Measurements from ENCODE around the gene TRIM22.

TRIM22 gene

DNA sequence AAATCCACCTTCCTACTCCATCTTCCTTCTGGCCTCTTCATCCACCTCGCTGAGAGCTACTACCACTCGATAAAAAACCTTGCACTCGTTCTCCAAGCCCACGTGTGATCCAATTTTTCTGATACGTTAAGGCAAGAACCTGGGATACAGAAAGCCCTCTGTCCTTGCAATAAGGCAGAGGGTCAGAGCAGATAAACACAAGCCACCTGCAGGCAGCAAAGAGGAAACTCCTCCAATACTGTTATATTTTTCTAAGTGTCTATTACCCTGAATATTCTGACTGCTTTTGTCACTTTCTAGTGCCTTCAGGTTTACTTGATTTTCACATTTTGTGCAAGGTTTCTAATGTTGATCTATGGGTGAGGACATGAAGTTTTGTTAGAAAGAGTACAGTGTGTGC is 31.3 kb upstream of the TRIM22 start:
- TF ChIP-seq, protein P1, sequence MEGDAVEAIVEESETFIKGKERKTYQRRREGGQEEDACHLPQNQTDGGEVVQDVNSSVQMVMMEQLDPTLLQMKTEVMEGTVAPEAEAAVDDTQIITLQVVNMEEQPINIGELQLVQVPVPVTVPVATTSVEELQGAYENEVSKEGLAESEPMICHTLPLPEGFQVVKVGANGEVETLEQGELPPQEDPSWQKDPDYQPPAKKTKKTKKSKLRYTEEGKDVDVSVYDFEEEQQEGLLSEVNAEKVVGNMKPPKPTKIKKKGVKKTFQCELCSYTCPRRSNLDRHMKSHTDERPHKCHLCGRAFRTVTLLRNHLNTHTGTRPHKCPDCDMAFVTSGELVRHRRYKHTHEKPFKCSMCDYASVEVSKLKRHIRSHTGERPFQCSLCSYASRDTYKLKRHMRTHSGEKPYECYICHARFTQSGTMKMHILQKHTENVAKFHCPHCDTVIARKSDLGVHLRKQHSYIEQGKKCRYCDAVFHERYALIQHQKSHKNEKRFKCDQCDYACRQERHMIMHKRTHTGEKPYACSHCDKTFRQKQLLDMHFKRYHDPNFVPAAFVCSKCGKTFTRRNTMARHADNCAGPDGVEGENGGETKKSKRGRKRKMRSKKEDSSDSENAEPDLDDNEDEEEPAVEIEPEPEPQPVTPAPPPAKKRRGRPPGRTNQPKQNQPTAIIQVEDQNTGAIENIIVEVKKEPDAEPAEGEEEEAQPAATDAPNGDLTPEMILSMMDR (IDR thresholded peaks at IDR 0.05): no peak
- intact Hi-C loops (cut with DNase I; ENCODE audit: low total_unique reads): no loop called here
- Histone ChIP-seq H3K27ac (no peak overlapping the region), H3K4me3 (no peak overlapping the region), H3K27me3 (no peaks in the 10 kb centered on the region), H3K36me3 (peaks cover 7 to 8% (median 8%) of the 10 kb centered on the region in 3 donors), H3K4me1 (no peaks in the 10 kb centered on the region), H3K9me3 (no peaks in the 10 kb centered on the region)
- DNase-seq: no peak

DNA sequence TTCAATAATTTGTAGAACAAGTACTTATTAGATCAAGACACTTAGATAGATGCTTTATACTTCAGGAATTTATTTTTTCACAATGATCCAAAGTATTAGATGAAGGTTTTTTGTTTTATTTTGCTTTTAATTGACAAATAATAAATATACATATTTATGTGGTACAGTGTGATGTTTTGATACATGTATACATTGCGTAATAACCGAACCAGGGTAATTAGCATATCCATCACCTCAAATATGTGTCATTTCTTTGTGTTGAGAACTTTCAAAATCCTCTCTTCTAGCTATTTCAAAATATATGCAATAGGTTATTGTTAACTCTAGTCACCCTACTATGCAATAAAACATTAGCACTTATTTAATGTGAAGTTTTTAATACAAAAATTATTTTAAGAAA is 26.1 kb upstream of the TRIM22 start:
- no peak for DNase-seq
- Histone ChIP-seq H3K36me3 (peaks cover 36 to 54% (median 39%) of the 10 kb centered on the region in 3 donors), H3K27me3 (no peaks in the 10 kb centered on the region), H3K4me3 (no peak overlapping the region), H3K4me1 (no peaks in the 10 kb centered on the region), H3K27ac (no peak overlapping the region), H3K9me3 (no peaks in the 10 kb centered on the region)
- intact Hi-C loops (cut with DNase I; ENCODE audit: low total_unique reads): no loop called here
- TF ChIP-seq, protein P1 (IDR thresholded peaks at IDR 0.05): no peak

DNA sequence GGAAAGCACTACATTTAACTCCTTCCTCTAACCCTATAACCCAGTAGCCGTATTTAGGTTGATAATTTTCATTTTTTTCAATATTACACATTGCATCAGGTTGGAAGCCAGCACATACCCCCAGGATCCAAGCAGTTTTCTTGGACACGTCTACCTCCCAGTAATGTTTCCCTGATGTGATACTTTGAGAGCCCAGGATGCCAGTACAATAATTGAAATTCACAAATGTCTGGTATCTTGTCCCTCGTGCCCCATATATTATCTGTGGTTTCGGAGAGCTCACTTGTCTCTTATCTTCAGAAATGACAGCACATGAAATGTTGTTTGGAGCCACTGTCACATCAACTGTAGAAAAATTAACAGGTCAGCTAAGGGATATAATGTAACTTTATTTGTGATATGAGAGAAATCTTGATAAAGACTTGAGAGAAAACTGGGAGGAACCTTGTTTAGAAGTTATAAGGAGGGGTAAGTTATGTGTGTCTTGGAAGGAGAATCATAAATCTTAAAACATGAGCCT is 24.5 kb upstream of the TRIM22 start:
- Histone ChIP-seq H3K36me3 (peaks cover 50 to 66% (median 53%) of the 10 kb centered on the region in 3 donors), H3K4me1 (no peaks in the 10 kb centered on the region), H3K27ac (no peak overlapping the region), H3K9me3 (no peaks in the 10 kb centered on the region), H3K4me3 (no peak overlapping the region), H3K27me3 (no peaks in the 10 kb centered on the region)
- intact Hi-C loops (cut with DNase I; ENCODE audit: low total_unique reads): no loop called here
- no peak for DNase-seq
- TF ChIP-seq, protein P1 (IDR thresholded peaks at IDR 0.05): no peak

DNA sequence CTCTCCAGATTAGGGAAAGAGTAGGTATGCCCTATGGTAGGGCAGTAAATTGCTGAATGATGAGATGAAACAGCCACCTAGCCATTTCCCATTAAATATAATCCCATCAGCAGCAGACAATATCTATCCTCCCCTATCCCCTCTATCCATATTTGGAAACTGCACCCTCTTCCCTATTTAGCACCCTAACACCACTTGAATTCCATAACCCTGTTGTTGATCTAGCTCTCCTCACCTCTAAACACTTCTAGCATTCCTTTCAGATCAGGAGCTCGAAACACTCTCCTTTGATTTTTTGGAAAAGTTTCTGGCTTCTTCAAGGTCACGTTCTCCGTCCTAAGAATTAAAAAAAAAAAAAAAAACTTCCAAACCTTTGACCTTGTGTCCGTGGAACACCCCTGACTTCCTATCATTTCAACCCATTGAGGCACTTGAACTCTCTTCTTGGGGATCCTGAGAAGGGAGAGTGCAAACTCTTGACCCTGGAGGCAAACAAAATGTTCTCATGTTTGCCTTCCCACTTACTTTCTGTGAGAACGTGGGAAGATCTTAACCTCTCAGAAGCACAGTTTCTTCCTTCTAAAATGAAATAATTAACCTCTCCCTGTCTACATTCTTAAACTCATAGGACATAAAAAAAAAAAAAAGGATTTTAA is 23.7 kb upstream of the TRIM22 start:
- TF ChIP-seq, protein P1 (IDR thresholded peaks at IDR 0.05): no peak
- intact Hi-C loops (cut with DNase I; ENCODE audit: low total_unique reads): no loop called here
- Histone ChIP-seq H3K27me3 (no peaks in the 10 kb centered on the region), H3K4me3 (no peak overlapping the region), H3K9me3 (no peaks in the 10 kb centered on the region), H3K27ac (no peak overlapping the region), H3K4me1 (no peaks in the 10 kb centered on the region), H3K36me3 (peaks cover 58 to 66% (median 60%) of the 10 kb centered on the region in 3 donors)
- DNase-seq: no peak

DNA sequence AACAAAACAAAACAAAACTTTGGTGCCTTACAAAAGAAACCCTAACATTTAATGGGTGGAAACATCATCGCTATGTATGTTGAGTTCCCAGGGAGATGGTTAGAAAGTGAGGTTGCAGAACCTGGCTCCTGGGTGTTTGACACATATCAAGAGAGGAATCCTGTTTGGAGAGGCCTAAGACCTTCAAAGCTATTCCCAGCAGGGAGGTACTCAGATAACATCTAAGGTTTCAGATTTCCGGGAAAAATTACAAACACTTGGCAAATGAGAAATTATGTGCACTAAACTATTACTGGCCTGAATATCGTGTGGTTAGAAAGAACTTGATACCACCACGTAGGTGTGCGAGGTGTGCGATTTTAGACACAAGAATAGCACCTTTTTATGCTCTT is 23.2 kb upstream of the TRIM22 start:
- TF ChIP-seq, protein P1 (IDR thresholded peaks at IDR 0.05): no peak
- H3K4me1 ChIP-seq: no peaks in the 10 kb centered on the region
- H3K27ac ChIP-seq: no peak overlapping the region
- peaks cover 60 to 66% (median 62%) of the 10 kb centered on the region in 3 donors for H3K36me3 ChIP-seq
- H3K4me3 ChIP-seq: no peak overlapping the region
- intact Hi-C loops (cut with DNase I; ENCODE audit: low total_unique reads): no loop called here
- no peak for DNase-seq
- no peaks in the 10 kb centered on the region for H3K27me3 ChIP-seq
- no peaks in the 10 kb centered on the region for H3K9me3 ChIP-seq
